ENCODE data around the gene BCR. TPM values are rescaled to one million over a fixed set of nuclear protein-coding genes. Genes with fewer than 3 reads are reported as not detected.

The BCR gene
- total RNA-seq, 1 donor from 2014 or later: 57.2 TPM

DNA sequence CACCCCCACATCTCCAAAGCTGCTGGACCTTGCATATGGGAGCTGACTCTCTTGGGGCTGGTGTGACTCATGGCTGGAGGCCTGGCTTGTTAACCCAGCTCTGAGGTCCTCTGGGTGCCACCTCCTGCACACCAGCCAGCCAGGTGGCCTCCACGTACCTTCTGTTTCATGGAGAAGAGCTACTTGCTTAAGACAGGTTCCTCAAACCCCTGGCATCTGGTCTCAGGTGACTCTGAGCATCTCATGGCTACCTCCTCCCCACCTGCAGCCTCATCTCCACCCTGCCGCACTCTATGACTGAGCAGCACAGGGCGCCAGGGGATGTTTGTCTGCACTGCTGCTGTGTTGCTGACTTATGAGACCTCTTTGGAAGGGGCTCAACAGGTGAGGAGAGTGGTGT is 55.7 kb downstream of the BCR start:
- H3K27me3 ChIP-seq (ENCODE audit: low read depth): no peaks in the 10 kb centered on the region
- H3K4me3 ChIP-seq: no peak overlapping the region
- intact Hi-C loops (cut with DNase I): no loop called here
- TF ChIP-seq, protein P1, sequence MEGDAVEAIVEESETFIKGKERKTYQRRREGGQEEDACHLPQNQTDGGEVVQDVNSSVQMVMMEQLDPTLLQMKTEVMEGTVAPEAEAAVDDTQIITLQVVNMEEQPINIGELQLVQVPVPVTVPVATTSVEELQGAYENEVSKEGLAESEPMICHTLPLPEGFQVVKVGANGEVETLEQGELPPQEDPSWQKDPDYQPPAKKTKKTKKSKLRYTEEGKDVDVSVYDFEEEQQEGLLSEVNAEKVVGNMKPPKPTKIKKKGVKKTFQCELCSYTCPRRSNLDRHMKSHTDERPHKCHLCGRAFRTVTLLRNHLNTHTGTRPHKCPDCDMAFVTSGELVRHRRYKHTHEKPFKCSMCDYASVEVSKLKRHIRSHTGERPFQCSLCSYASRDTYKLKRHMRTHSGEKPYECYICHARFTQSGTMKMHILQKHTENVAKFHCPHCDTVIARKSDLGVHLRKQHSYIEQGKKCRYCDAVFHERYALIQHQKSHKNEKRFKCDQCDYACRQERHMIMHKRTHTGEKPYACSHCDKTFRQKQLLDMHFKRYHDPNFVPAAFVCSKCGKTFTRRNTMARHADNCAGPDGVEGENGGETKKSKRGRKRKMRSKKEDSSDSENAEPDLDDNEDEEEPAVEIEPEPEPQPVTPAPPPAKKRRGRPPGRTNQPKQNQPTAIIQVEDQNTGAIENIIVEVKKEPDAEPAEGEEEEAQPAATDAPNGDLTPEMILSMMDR (IDR thresholded peaks at IDR 0.05): no peak
- DNase-seq (no peak), ATAC-seq (no peak)
- no peak overlapping the region for H3K27ac ChIP-seq
- no peaks in the 10 kb centered on the region for H3K9me3 ChIP-seq
- H3K36me3 ChIP-seq: no peaks in the 10 kb centered on the region
- H3K4me1 ChIP-seq: peaks cover 61% of the 10 kb centered on the region

DNA sequence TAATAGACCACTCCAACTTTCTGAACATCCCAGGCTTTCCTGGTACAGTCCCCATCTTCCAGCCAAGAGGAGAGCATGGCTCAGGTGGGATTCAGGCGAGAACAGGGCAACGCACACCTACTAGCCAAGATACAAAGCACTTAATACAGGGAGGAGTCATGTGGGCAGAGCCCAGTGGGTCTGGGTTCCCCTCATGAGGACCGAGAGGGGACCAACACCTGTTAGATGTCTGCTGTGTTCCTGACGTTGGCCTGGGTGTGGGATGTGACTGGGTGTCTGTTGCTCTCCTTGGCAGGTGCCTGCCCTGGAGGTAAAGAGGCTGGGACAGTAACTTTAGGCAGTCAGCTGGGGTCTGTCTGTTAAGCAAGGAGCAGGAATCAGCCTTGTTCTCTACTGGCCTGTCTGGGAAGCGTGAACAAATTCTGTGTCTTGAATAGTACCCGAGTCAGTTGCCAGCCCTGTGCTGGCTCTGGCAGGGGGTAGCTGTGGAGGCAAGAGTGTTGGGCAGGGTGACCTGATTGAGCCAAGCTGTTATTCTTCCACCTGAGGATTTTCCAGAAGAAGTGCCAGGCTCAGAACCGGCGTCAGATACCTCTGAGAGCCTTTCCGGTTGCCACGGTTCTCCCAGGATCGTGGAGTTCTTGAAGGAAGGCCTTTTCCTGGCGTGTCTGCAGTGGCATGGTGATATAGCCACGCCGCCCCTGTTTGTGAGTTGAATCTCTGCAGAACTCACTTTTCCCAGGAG is 56.3 kb downstream of the BCR start:
- H3K27ac ChIP-seq: no peak overlapping the region
- TF ChIP-seq, protein P1 (IDR thresholded peaks at IDR 0.05): no peak
- H3K4me1 ChIP-seq: peaks cover 61% of the 10 kb centered on the region
- DNase-seq: no peak
- no peaks in the 10 kb centered on the region for H3K9me3 ChIP-seq
- no peak overlapping the region for H3K4me3 ChIP-seq
- no peak for ATAC-seq
- no peaks in the 10 kb centered on the region for H3K27me3 ChIP-seq (ENCODE audit: low read depth)
- intact Hi-C loops (cut with DNase I): no loop called here
- H3K36me3 ChIP-seq: no peaks in the 10 kb centered on the region

- peaks cover 54% of the 10 kb centered on the region for H3K4me1 ChIP-seq
- no peak overlapping the region for H3K4me3 ChIP-seq
- intact Hi-C loops (cut with DNase I): no loop called here
- no peak for DNase-seq
- no peaks in the 10 kb centered on the region for H3K36me3 ChIP-seq
- H3K27ac ChIP-seq: no peak overlapping the region
- H3K9me3 ChIP-seq: no peaks in the 10 kb centered on the region
- ATAC-seq: peak in 1 of 2 donors; percentile 4
- TF ChIP-seq, protein P1 (IDR thresholded peaks at IDR 0.05): no peak
- no peaks in the 10 kb centered on the region for H3K27me3 ChIP-seq (ENCODE audit: low read depth)
Measured at GRCh38 chr22:23237201-23237798, 57.0 kb downstream of the BCR start.

- H3K4me3 ChIP-seq: no peak overlapping the region
- ATAC-seq (no peak), DNase-seq (no peak)
- H3K4me1 ChIP-seq: peaks cover 50% of the 10 kb centered on the region
- H3K36me3 ChIP-seq: no peaks in the 10 kb centered on the region
- TF ChIP-seq, protein P1 (IDR thresholded peaks at IDR 0.05): no peak
- H3K27me3 ChIP-seq (ENCODE audit: low read depth): no peaks in the 10 kb centered on the region
- no peak overlapping the region for H3K27ac ChIP-seq
- H3K9me3 ChIP-seq: no peaks in the 10 kb centered on the region
- intact Hi-C loops (cut with DNase I): no loop called here
Measured at GRCh38 chr22:23237841-23238240, 57.5 kb downstream of the BCR start.

GRCh38 chr22:23238707-23239106 is 58.4 kb downstream of the BCR start:
- Histone ChIP-seq H3K27me3 (ENCODE audit: low read depth) (no peaks in the 10 kb centered on the region), H3K27ac (no peak overlapping the region), H3K4me1 (peaks cover 41% of the 10 kb centered on the region), H3K36me3 (no peaks in the 10 kb centered on the region), H3K9me3 (no peaks in the 10 kb centered on the region), H3K4me3 (no peak overlapping the region)
- ATAC-seq (no peak), DNase-seq (no peak)
- TF ChIP-seq, protein P1 (IDR thresholded peaks at IDR 0.05): no peak
- intact Hi-C loops (cut with DNase I): no loop called here
